H9 (cell line): ENCODE measurements around the gene DPP6. TPM values are rescaled to one million over a fixed set of nuclear protein-coding genes. Genes with fewer than 3 reads are reported as not detected.

Experiments used
- DNase-seq: peaks from one replicate; pipeline ENCODE4 v3.0.0-alpha.2; 2017
- H2AFZ ChIP-seq: one replicate; pipeline ENCODE4 v1.6.1; 2013; ENCODE audit warnings: mild to moderate bottlenecking, low read length, control low read depth, moderate library complexity
- H2AK5ac ChIP-seq: 2 replicates; pipeline ENCODE4 v1.6.1; 2013; ENCODE audit warnings: low read length, control low read depth, mixed read lengths; ENCODE audit not compliant: insufficient read length
- H2BK120ac ChIP-seq: one replicate; pipeline ENCODE4 v1.6.1; 2013; ENCODE audit warnings: low read depth, mild to moderate bottlenecking, low read length, control low read depth, inconsistent platforms; ENCODE audit not compliant: poor library complexity, severe bottlenecking
- H2BK12ac ChIP-seq: 2 replicates; pipeline ENCODE4 v1.6.1; 2013; ENCODE audit warnings: low read length, control low read depth, mixed read lengths, low read depth; ENCODE audit not compliant: insufficient read length
- H2BK15ac ChIP-seq: 2 replicates; pipeline ENCODE4 v1.6.1; 2013; ENCODE audit warnings: low read depth, low read length, control low read depth
- H2BK20ac ChIP-seq: one replicate; pipeline ENCODE4 v1.6.1; 2013; ENCODE audit warnings: low read depth, mild to moderate bottlenecking, low read length, control low read depth, inconsistent platforms; ENCODE audit not compliant: poor library complexity, severe bottlenecking
- H2BK5ac ChIP-seq: 2 replicates; pipeline ENCODE4 v1.6.1; 2013; ENCODE audit warnings: low read length, control low read depth, mixed read lengths; ENCODE audit not compliant: insufficient read length
- H3K14ac ChIP-seq: 2 replicates; pipeline ENCODE4 v1.6.1; 2013; ENCODE audit warnings: low read length, control low read depth; ENCODE audit not compliant: insufficient read depth
- H3K18ac ChIP-seq: 2 replicates; pipeline ENCODE4 v1.6.1; 2013; ENCODE audit warnings: low read depth, mild to moderate bottlenecking, mixed read lengths, low read length, control low read depth; ENCODE audit not compliant: insufficient read length
- H3K23ac ChIP-seq: 2 replicates; pipeline ENCODE4 v1.6.1; 2013; ENCODE audit warnings: low read length, control low read depth, mixed read lengths, low read depth; ENCODE audit not compliant: insufficient read length
- H3K23me2 ChIP-seq: 2 replicates; pipeline ENCODE4 v1.6.1; 2013; ENCODE audit warnings: low read depth, mild to moderate bottlenecking, mixed read lengths, low read length, control low read depth; ENCODE audit not compliant: insufficient read length, poor library complexity, severe bottlenecking
- H3K27ac ChIP-seq: 2 replicates; pipeline ENCODE4 v1.5.1; 2013; ENCODE audit warnings: low read length, control low read depth, mixed read lengths, low read depth; ENCODE audit not compliant: insufficient read length
- H3K27me3 ChIP-seq: 2 replicates; pipeline ENCODE4 v1.6.1; 2013; ENCODE audit warnings: low read length, control low read depth, inconsistent platforms; ENCODE audit not compliant: insufficient read depth
- H3K4ac ChIP-seq: 2 replicates; pipeline ENCODE4 v1.6.1; 2013; ENCODE audit warnings: low read depth, mild to moderate bottlenecking, control low read depth, inconsistent platforms, low read length, moderate library complexity
- H3K4me1 ChIP-seq: 2 replicates; pipeline ENCODE4 v1.6.1; 2013; ENCODE audit warnings: low read length, control low read depth, inconsistent platforms; ENCODE audit not compliant: insufficient read depth
- H3K4me2 ChIP-seq: 2 replicates; pipeline ENCODE4 v1.6.1; 2013; ENCODE audit warnings: low read length, control low read depth, mixed read lengths; ENCODE audit not compliant: insufficient read length, insufficient read depth
- H3K56ac ChIP-seq: 2 replicates; pipeline ENCODE4 v1.6.1; 2013; ENCODE audit warnings: low read depth, mild to moderate bottlenecking, mixed read lengths, low read length, control low read depth; ENCODE audit not compliant: insufficient read length
- H3K79me1 ChIP-seq: 2 replicates; pipeline ENCODE4 v1.6.1; 2013; ENCODE audit warnings: low read depth, mild to moderate bottlenecking, moderate library complexity, low read length, control low read depth, inconsistent platforms; ENCODE audit not compliant: insufficient read depth, poor library complexity, severe bottlenecking
- H3K79me2 ChIP-seq: 2 replicates; pipeline ENCODE4 v1.6.1; 2013; ENCODE audit warnings: low read length, control low read depth, inconsistent platforms; ENCODE audit not compliant: insufficient read depth
- H3K9ac ChIP-seq: 2 replicates; pipeline ENCODE4 v1.6.1; 2013; ENCODE audit warnings: low read length, control low read depth, mixed read lengths; ENCODE audit not compliant: insufficient read length; ENCODE audit errors: extremely low read depth
- H3K9me3 ChIP-seq: one replicate; pipeline ENCODE4 v1.6.1; 2013; ENCODE audit warnings: low read depth, low read length, inconsistent platforms; ENCODE audit not compliant: control insufficient read depth
- H3T11ph ChIP-seq: one replicate; pipeline ENCODE4 v1.6.1; 2013; ENCODE audit warnings: mild to moderate bottlenecking, low read length, control low read depth, inconsistent platforms
- H4K20me1 ChIP-seq: one replicate; pipeline ENCODE4 v1.6.1; 2013; ENCODE audit not compliant: control insufficient read depth, insufficient read length, insufficient read depth
- H4K5ac ChIP-seq: 2 replicates; pipeline ENCODE4 v1.6.1; 2013; ENCODE audit warnings: low read depth, mild to moderate bottlenecking, mixed read lengths, low read length, control low read depth; ENCODE audit not compliant: insufficient read length
- H4K8ac ChIP-seq: replicated peaks from 2 replicates; pipeline ENCODE4 v1.6.1; 2013; ENCODE audit warnings: low read length, control low read depth, mixed read lengths, low read depth; ENCODE audit not compliant: insufficient read length
- H4K91ac ChIP-seq: 2 replicates; pipeline ENCODE4 v1.6.1; 2013; ENCODE audit warnings: low read depth, mild to moderate bottlenecking, moderate library complexity, mixed read lengths, low read length, control low read depth; ENCODE audit not compliant: insufficient read length
- H3K27ac Mint-ChIP-seq, 3 experiments: 2 replicates in 2 of 3; 3 replicates in 1 of 3; pipeline ENCODE4 v1.8.0; 2020 to 2021; ENCODE audit warnings: mixed read lengths in 3 of 3, mild to moderate bottlenecking in 1 of 3, moderate library complexity in 1 of 3
- H3K27me3 Mint-ChIP-seq: 2 replicates; pipeline ENCODE4 v1.8.0; 2021; ENCODE audit warnings: low read depth, mild to moderate bottlenecking, moderate library complexity, mixed read lengths
- H3K36me3 Mint-ChIP-seq, 3 experiments: 2 replicates in 2 of 3; 3 replicates in 1 of 3; pipeline ENCODE4 v1.8.0; 2020 to 2021; ENCODE audit warnings: low read depth in 3 of 3, mixed read lengths in 3 of 3; ENCODE audit not compliant: insufficient read depth in 1 of 3
- H3K4me1 Mint-ChIP-seq, 2 experiments: 2 replicates each; pipeline ENCODE4 v1.8.0; 2020; ENCODE audit warnings: mixed read lengths in 2 of 2
- H3K4me3 Mint-ChIP-seq, 2 experiments: 2 replicates in 1 of 2; 3 replicates in 1 of 2; pipeline ENCODE4 v1.8.0; 2020 to 2021; ENCODE audit warnings: mild to moderate bottlenecking in 2 of 2, mixed read lengths in 2 of 2, moderate library complexity in 1 of 2
- H3K9me3 Mint-ChIP-seq, 2 experiments: 2 replicates in 1 of 2; 3 replicates in 1 of 2; pipeline ENCODE4 v1.8.0; 2020; ENCODE audit warnings: mild to moderate bottlenecking in 2 of 2, mixed read lengths in 2 of 2, moderate library complexity in 1 of 2
- CTCF ChIP-seq: fragments of 200-600 bp; sonication (generic); conservative IDR thresholded peaks from 3 replicates; pipeline ENCODE4 v1.8.0; 2021; ENCODE audit warnings: antibody characterized with exemption, mild to moderate bottlenecking
- WGBS: extraction: QIAGEN DNeasy Blood & Tissue Kit; methylation state at CpG from one replicate; pipeline ENCODE4 v1.1.7; 2013; ENCODE audit warnings: missing lambda C conversion rate, low lambda C conversion rate, mixed read lengths; ENCODE audit not compliant: insufficient read length; ENCODE audit errors: extremely low coverage; 5-methylcytosine and 5-hydroxymethylcytosine counted together
- total RNA-seq: library from RNA; stranded (reverse); gene quantifications from 2 replicates; pipeline ENCODE4 v1.2.1, GENCODE V29; 2021

The DPP6 gene
- total RNA-seq, 1 experiment from 2014 or later = 4.5 TPM

GRCh38 chr7:154867068-154867467, 814.9 kb downstream of the DPP6 start:
- Histone ChIP-seq H4K5ac (no peak overlapping the region), H4K20me1 (no peaks in the 10 kb centered on the region), H2BK20ac (no peak overlapping the region), H2BK5ac (no peak overlapping the region), H2AFZ (no peak overlapping the region), H3K27me3 (no peaks in the 10 kb centered on the region), H3K23me2 (no peaks in the 10 kb centered on the region), H3K56ac (no peak overlapping the region), H3K23ac (no peak overlapping the region), H4K91ac (no peak overlapping the region), H4K8ac (no peak overlapping the region), H3K4me2 (no peak overlapping the region), H3K79me1 (no peaks in the 10 kb centered on the region), H3K9me3 (no peaks in the 10 kb centered on the region), H2BK12ac (no peak overlapping the region), H3K14ac (no peak overlapping the region), H3K27ac (no peak overlapping the region), H3K4me1 (no peaks in the 10 kb centered on the region; the same call in 1 of the 2 replicates), H3K79me2 (no peaks in the 10 kb centered on the region), H2AK5ac (no peak overlapping the region), H2BK15ac (no peak overlapping the region), H3K9ac (no peak overlapping the region), H2BK120ac (no peak overlapping the region), H3K18ac (no peak overlapping the region), H3K4ac (no peak overlapping the region), H3T11ph (no peak overlapping the region)
- Mint-ChIP-seq H3K4me3 (no peak overlapping the region), H3K36me3 (no peaks in the 10 kb centered on the region), H3K27me3 (peaks cover 36% of the 10 kb centered on the region), H3K4me1 (peaks cover 21 to 23% of the 10 kb centered on the region in 2 experiments), H3K27ac (no peak overlapping the region; a peak in 1 of 7 replicates), H3K9me3 (peaks cover 0 to 2% of the 10 kb centered on the region in 2 experiments; a peak in 1 of 5 replicates)
- no peak for DNase-seq
- no CpG with 5 or more reads among the region's 10 CpGs for WGBS
- TF ChIP-seq CTCF = no peak
